Measurements from ENCODE around the gene BRIP1. TPM values are rescaled to one million over a fixed set of nuclear protein-coding genes. Genes with fewer than 3 reads are reported as not detected.
"Not testable (repeated sequence)": the region's sequence is repeated elsewhere in the genome, so short reads cannot be mapped to it uniquely, and the experiment has no call there.

Gene BRIP1
- total RNA-seq, 1 experiment from 2014 or later: 4.7 TPM

- H3K9me3 Mint-ChIP-seq (ENCODE audit: unreplicated experiment); BruUV-seq (replicated peaks); H3K4me3 Mint-ChIP-seq (ENCODE audit: unreplicated experiment); H3K27me3 Mint-ChIP-seq (ENCODE audit: insufficient read depth, unreplicated experiment); CTCF ChIA-PET; H3K4me1 Mint-ChIP-seq (ENCODE audit: insufficient read depth, unreplicated experiment); intact Hi-C loops (cut with micrococcal nuclease): not testable (repeated sequence)
- DNase-seq (ENCODE audit: unreplicated experiment): peak; percentile 23
- Mint-ChIP-seq H3K27ac (ENCODE audit: low read depth, unreplicated experiment) (peak overlapping the region; percentile 5), H3K36me3 (ENCODE audit: insufficient read depth, unreplicated experiment) (peaks cover 69% of the 10 kb centered on the region)
- POLR2A ChIA-PET: interaction anchor here (1.5 kb wide), 1 partner anchor 23 kb away, joined by 3 read pairs; the partner anchor contains the start of gene BRIP1
Measured at GRCh38 chr17:61885865-61886264, 22.5 kb upstream of the BRIP1 start.

- POLR2A ChIA-PET: interaction anchor here (1.0 to 1.5 kb wide), 2 partner anchors 18 to 22 kb away, joined by 3 read pairs; partner anchors contain the start of gene BRIP1
- intact Hi-C loops (cut with micrococcal nuclease): no loop called here
Measured at GRCh38 chr17:61884864-61885263, 21.5 kb upstream of the BRIP1 start.

DNA sequence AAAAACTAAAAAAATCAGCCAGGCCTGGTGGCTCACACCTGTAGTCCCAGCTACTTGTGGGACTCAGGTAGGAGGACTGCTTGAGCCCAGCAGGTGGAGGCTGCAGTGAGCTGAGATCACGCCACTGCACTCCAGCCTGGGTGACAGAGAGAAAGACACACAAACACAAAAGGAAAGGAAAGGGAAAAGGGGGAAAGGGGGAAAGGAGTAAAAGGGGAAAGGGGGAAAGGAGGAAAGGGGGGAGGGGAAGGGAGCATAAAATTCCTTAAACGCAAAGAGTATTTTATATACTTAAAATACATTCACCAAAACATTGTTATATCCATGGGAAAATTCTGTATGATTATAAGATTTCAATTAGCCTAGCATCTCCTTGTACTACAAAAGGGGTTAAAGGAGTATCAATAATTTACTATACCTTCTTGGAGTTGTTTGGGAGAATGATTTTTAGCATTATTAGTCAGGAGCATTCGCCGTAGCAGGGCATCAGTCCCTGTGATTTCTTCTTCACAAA is 17.3 kb upstream of the BRIP1 start:
- TF ChIP-seq, protein P1, sequence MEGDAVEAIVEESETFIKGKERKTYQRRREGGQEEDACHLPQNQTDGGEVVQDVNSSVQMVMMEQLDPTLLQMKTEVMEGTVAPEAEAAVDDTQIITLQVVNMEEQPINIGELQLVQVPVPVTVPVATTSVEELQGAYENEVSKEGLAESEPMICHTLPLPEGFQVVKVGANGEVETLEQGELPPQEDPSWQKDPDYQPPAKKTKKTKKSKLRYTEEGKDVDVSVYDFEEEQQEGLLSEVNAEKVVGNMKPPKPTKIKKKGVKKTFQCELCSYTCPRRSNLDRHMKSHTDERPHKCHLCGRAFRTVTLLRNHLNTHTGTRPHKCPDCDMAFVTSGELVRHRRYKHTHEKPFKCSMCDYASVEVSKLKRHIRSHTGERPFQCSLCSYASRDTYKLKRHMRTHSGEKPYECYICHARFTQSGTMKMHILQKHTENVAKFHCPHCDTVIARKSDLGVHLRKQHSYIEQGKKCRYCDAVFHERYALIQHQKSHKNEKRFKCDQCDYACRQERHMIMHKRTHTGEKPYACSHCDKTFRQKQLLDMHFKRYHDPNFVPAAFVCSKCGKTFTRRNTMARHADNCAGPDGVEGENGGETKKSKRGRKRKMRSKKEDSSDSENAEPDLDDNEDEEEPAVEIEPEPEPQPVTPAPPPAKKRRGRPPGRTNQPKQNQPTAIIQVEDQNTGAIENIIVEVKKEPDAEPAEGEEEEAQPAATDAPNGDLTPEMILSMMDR (IDR thresholded peaks at IDR 0.05; ENCODE audit: unreplicated experiment): no peak
- BruUV-seq (replicated peaks): no TSS peak
- Mint-ChIP-seq H3K27me3 (ENCODE audit: insufficient read depth, unreplicated experiment) (no peaks in the 10 kb centered on the region), H3K4me3 (ENCODE audit: unreplicated experiment) (no peak overlapping the region), H3K9me3 (ENCODE audit: unreplicated experiment) (no peaks in the 10 kb centered on the region), H3K27ac (ENCODE audit: low read depth, unreplicated experiment) (no peak overlapping the region), H3K36me3 (ENCODE audit: insufficient read depth, unreplicated experiment) (peaks cover 65% of the 10 kb centered on the region), H3K4me1 (ENCODE audit: insufficient read depth, unreplicated experiment) (no peaks in the 10 kb centered on the region)
- ChIA-PET POLR2A (no interaction called here), CTCF (interaction anchor here (0.6 kb wide), 1 partner anchor 9 kb away, joined by 4 read pairs; no protein-coding TSS in a partner anchor)
- DNase-seq (ENCODE audit: unreplicated experiment): no peak
- intact Hi-C loops (cut with micrococcal nuclease): no loop called here

More at GRCh38 chr17:61884864-61885263, 21.5 kb upstream of the BRIP1 start:
- Mint-ChIP-seq H3K27me3 (ENCODE audit: insufficient read depth, unreplicated experiment) (no peaks in the 10 kb centered on the region), H3K27ac (ENCODE audit: low read depth, unreplicated experiment) (no peak overlapping the region), H3K36me3 (ENCODE audit: insufficient read depth, unreplicated experiment) (peaks cover 66% of the 10 kb centered on the region), H3K4me3 (ENCODE audit: unreplicated experiment) (no peak overlapping the region), H3K9me3 (ENCODE audit: unreplicated experiment) (peaks cover 6% of the 10 kb centered on the region), H3K4me1 (ENCODE audit: insufficient read depth, unreplicated experiment) (peaks cover 4% of the 10 kb centered on the region)
- no peak for DNase-seq (ENCODE audit: unreplicated experiment)
- TF ChIP-seq, protein P1 (IDR thresholded peaks at IDR 0.05; ENCODE audit: unreplicated experiment): no peak
- CTCF ChIA-PET: interaction anchor here (0.6 to 0.7 kb wide), 3 partner anchors 33 to 1205 kb away, joined by 3 to 5 read pairs (median 3); no protein-coding TSS in a partner anchor
- BruUV-seq (replicated peaks): no TSS peak

DNA sequence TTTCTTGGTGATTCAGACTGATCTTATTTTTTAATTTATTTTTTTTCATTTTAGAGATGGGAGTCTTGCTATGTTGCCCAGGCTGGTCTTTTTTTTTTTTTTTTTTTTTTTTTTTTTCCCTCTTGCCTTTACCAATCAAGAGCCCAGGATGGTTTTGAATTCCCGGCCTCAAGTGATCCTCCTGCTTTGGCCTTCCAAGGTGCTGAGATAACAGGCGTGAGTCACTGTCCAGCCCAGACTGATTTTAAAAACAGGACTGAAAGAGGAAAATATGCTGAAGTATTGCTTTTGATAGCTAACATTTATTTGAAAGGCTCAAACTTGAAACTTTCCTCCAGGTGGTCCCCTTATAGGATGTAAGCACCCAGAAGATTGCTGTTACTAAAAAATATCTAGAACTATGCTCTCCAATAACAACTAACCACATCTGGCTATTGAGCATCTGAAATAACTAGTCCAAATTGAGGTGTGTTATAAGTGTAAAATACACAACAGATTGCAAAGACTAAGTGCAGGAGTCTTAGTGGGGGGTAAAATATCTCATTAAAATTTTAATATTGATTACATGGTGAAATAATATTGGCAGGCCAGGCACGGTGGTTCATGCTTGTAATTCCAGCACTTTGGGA is 15.8 kb upstream of the BRIP1 start:
- POLR2A ChIA-PET: interaction anchor here (0.6 to 1.7 kb wide), 2 partner anchors 15 to 146 kb away, joined by 3 to 6 read pairs; partner anchors contain the start of gene BRIP1
- Mint-ChIP-seq H3K36me3 (ENCODE audit: insufficient read depth, unreplicated experiment) (peaks cover 55% of the 10 kb centered on the region), H3K4me3 (ENCODE audit: unreplicated experiment) (no peak overlapping the region), H3K27ac (ENCODE audit: low read depth, unreplicated experiment) (no peak overlapping the region), H3K27me3 (ENCODE audit: insufficient read depth, unreplicated experiment) (no peaks in the 10 kb centered on the region), H3K4me1 (ENCODE audit: insufficient read depth, unreplicated experiment) (no peaks in the 10 kb centered on the region), H3K9me3 (ENCODE audit: unreplicated experiment) (no peaks in the 10 kb centered on the region)
- CTCF ChIA-PET: interaction anchor here (0.6 kb wide), 1 partner anchor 1519 kb away, joined by 3 read pairs; no protein-coding TSS in a partner anchor
- DNase-seq (ENCODE audit: unreplicated experiment): no peak
- TF ChIP-seq, protein P1 (IDR thresholded peaks at IDR 0.05; ENCODE audit: unreplicated experiment): no peak
- intact Hi-C loops (cut with micrococcal nuclease): no loop called here
- no TSS peak for BruUV-seq (replicated peaks)
